ENCODE measurements around the gene ENO2.

The ENO2 gene

DNA sequence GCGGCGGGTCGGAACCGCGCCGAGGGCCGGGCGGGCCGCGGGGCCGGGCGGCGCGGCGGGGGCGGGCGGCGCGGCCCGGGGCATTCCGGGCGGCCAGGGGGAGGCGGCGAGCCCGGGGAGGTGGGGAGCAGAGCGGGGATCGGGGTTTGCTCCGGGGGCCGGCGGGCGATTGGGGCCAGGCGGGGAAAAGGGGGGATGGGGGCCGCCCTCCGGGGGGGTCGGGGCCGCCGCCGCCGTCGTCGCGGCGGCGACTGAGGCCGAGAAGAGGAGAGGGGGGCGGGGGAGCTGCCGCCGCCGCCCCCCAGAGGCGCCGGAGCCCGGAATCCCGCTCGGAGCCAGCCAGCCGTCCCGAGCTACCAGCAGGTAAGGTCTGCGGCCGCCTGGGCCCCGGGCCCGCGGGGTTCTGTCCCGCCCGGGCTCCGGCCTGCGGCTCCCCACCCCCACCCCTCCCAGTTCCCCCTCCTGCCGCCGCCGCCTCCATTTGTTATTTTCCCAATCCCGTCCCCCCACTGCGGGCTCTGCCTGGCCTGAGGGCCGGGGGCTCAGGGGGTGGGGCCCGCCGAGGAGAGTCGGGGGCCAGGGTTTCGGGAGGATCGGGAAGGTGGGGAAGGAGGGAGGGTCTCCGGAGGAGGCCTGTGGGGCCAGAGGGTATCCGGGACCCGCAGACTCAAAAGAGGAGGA, 13.8 kb downstream of the ENO2 start:
- TF ChIP-seq EZH2 (optimal IDR thresholded peaks at IDR 0.05; ENCODE audit: low read depth, low read length), result no peak
- TF ChIP-seq EZH2phosphoT487 (IDR thresholded peaks at IDR 0.05; ENCODE audit: low read length), result no peak
- TF ChIP-seq, protein P1, sequence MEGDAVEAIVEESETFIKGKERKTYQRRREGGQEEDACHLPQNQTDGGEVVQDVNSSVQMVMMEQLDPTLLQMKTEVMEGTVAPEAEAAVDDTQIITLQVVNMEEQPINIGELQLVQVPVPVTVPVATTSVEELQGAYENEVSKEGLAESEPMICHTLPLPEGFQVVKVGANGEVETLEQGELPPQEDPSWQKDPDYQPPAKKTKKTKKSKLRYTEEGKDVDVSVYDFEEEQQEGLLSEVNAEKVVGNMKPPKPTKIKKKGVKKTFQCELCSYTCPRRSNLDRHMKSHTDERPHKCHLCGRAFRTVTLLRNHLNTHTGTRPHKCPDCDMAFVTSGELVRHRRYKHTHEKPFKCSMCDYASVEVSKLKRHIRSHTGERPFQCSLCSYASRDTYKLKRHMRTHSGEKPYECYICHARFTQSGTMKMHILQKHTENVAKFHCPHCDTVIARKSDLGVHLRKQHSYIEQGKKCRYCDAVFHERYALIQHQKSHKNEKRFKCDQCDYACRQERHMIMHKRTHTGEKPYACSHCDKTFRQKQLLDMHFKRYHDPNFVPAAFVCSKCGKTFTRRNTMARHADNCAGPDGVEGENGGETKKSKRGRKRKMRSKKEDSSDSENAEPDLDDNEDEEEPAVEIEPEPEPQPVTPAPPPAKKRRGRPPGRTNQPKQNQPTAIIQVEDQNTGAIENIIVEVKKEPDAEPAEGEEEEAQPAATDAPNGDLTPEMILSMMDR (IDR thresholded peaks at IDR 0.05; ENCODE audit: low read length), result no peak
- H3K9ac ChIP-seq (ENCODE audit: low read length), result peak overlapping the region; percentile 86
- no peaks in the 10 kb centered on the region; the same call in 1 of the 2 replicates for H3K36me3 ChIP-seq (replicated peaks; ENCODE audit: insufficient read depth, low read length)
- H3K79me2 ChIP-seq (ENCODE audit: low read length), result peaks cover 63% of the 10 kb centered on the region
- H4K20me1 ChIP-seq (ENCODE audit: insufficient read depth, low read length), result no peaks in the 10 kb centered on the region
- H3K4me1 ChIP-seq (ENCODE audit: low read length), result peaks cover 38% of the 10 kb centered on the region
- peak overlapping the region; percentile 87 for H3K4me3 ChIP-seq (ENCODE audit: low read length)
- no peaks in the 10 kb centered on the region for H3K27me3 ChIP-seq (replicated peaks; ENCODE audit: insufficient read depth, low read length)
- H3K4me2 ChIP-seq (ENCODE audit: low read depth, low read length), result peak overlapping the region; percentile 92
- H3K9me2 ChIP-seq (replicated peaks; ENCODE audit: insufficient read depth, low read length), result no peaks in the 10 kb centered on the region
- H3F3A ChIP-seq (ENCODE audit: insufficient read depth, low read length), result peaks cover 37% of the 10 kb centered on the region
- DNase-seq, result no peak
- H3K27ac ChIP-seq (ENCODE audit: low read length), result no peak overlapping the region
- no peaks in the 10 kb centered on the region for H3K9me3 ChIP-seq (replicated peaks; ENCODE audit: insufficient read depth, low read length)
- H2AFZ ChIP-seq (ENCODE audit: low read length), result 0 out of 2 replicates have a peak overlapping the region, but pooled peaks have one; percentile 32

DNA sequence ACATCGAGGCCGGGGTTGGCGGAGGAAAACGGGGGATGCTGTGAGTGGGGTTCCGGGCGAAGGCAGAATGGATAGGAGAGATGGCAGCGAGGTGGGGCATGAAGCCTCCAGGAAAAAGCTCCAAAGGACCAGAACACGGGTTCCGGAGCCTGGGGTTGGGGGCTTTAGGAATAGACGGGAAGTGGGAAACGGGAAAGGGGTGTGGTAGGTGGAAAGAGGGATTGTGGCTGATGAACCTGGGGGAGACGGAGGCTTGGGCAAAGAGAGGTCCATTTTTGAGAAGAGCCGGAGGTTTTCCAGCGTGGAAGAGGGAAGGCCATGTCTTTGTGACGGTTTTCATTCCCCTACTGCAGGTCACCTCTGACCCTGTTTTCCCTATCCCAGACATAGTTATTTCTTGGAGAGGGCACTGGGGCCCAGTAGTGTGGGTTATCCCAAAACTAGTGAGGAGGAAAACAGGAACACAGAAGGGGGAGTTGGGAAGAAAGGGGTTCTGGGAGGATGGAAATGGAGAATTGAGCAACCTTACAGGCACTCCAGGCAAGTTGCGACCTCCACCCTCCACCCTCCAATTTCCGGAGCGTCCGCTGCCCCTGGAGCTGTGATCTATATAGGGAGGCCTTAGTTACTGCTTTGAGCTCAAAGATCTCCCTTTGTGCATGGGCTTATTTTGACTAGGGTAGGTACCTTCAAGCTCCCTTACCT, 14.5 kb downstream of the ENO2 start:
- peaks cover 31% of the 10 kb centered on the region for H3F3A ChIP-seq (ENCODE audit: insufficient read depth, low read length)
- H3K36me3 ChIP-seq (replicated peaks; ENCODE audit: insufficient read depth, low read length), result no peaks in the 10 kb centered on the region
- TF ChIP-seq EZH2 (optimal IDR thresholded peaks at IDR 0.05; ENCODE audit: low read depth, low read length), result no peak
- no peak for TF ChIP-seq EZH2phosphoT487 (IDR thresholded peaks at IDR 0.05; ENCODE audit: low read length)
- TF ChIP-seq, protein P1 (IDR thresholded peaks at IDR 0.05; ENCODE audit: low read length), result no peak
- H3K4me1 ChIP-seq (ENCODE audit: low read length), result peaks cover 31% of the 10 kb centered on the region
- H3K27me3 ChIP-seq (replicated peaks; ENCODE audit: insufficient read depth, low read length), result no peaks in the 10 kb centered on the region
- peak overlapping the region; percentile 86 for H3K9ac ChIP-seq (ENCODE audit: low read length)
- no peaks in the 10 kb centered on the region for H3K9me2 ChIP-seq (replicated peaks; ENCODE audit: insufficient read depth, low read length)
- H3K79me2 ChIP-seq (ENCODE audit: low read length), result peaks cover 62% of the 10 kb centered on the region
- H3K27ac ChIP-seq (ENCODE audit: low read length), result no peak overlapping the region
- H3K9me3 ChIP-seq (replicated peaks; ENCODE audit: insufficient read depth, low read length), result no peaks in the 10 kb centered on the region
- 0 out of 2 replicates have a peak overlapping the region, but pooled peaks have one; percentile 32 for H2AFZ ChIP-seq (ENCODE audit: low read length)
- DNase-seq, result no peak
- peak overlapping the region; percentile 87 for H3K4me3 ChIP-seq (ENCODE audit: low read length)
- no peaks in the 10 kb centered on the region for H4K20me1 ChIP-seq (ENCODE audit: insufficient read depth, low read length)
- H3K4me2 ChIP-seq (ENCODE audit: low read depth, low read length), result peak overlapping the region; percentile 92

DNA sequence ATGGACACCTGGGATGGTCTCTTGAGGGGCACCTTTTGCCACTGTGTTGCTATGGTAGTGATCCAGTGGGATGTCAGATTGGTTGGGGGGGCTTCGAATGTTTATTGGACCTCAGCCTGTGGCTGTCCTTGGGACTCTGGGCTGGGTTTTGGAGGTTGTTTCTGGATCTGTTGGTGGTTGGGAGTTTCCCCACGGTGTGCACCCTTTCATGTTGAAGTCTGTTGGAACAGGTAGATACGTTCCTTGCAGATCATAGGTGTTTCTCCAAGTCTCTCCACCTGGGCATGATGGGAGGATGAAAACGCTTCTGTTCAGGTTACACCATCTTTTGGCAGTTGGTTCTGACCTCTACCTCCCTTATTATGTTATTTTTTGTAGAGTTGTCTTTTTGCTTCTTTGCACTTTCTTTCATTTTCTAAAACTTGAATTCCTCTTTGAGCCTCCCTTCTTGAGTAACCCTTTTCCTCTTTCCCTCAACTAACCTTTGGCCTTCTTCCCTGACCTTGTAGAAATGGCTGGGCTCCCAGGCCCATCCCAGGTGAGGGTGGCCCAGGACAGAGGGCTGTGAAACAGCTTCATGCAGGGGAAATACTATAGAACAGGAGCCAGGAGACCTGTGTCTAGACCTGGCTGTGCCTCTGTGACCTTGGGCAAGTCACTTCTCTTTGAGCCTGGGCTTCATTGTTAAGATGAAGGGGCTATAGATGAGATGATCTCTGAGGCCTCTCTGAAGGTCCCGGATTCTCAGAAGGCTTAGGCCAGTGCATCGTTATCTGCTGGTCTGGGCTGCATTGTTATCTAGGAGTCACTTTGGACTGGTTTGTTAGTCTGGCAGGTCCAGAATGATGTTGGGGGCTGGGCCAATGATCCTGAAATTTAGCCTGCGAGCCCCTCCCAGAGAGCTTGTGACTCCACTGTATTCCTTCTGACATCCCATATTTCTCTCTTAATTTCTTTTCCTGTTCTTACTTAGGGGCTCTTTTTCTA, 15.4 kb downstream of the ENO2 start:
- Histone ChIP-seq H3K4me2 (ENCODE audit: low read depth, low read length) (peak overlapping the region; percentile 92), H4K20me1 (ENCODE audit: insufficient read depth, low read length) (no peaks in the 10 kb centered on the region)

More for the DNA sequence above, 15.4 kb downstream of the ENO2 start:
- Histone ChIP-seq H3K4me3 (ENCODE audit: low read length) (peak overlapping the region; percentile 87; the same call in 1 of the 2 replicates), H3K79me2 (ENCODE audit: low read length) (peaks cover 61% of the 10 kb centered on the region), H3K9me3 (replicated peaks; ENCODE audit: insufficient read depth, low read length) (no peaks in the 10 kb centered on the region), H3K36me3 (replicated peaks; ENCODE audit: insufficient read depth, low read length) (no peaks in the 10 kb centered on the region), H3K4me1 (ENCODE audit: low read length) (peaks cover 23% of the 10 kb centered on the region), H2AFZ (ENCODE audit: low read length) (no peak overlapping the region), H3K27ac (ENCODE audit: low read length) (no peak overlapping the region), H3F3A (ENCODE audit: insufficient read depth, low read length) (peaks cover 29% of the 10 kb centered on the region; the same call in 1 of the 2 replicates), H3K27me3 (replicated peaks; ENCODE audit: insufficient read depth, low read length) (no peaks in the 10 kb centered on the region), H3K9ac (ENCODE audit: low read length) (peak overlapping the region; percentile 8; the same call in 1 of the 2 replicates), H3K9me2 (replicated peaks; ENCODE audit: insufficient read depth, low read length) (no peaks in the 10 kb centered on the region)
- DNase-seq, result no peak
- TF ChIP-seq EZH2 (optimal IDR thresholded peaks at IDR 0.05; ENCODE audit: low read depth, low read length) (no peak), EZH2phosphoT487 (IDR thresholded peaks at IDR 0.05; ENCODE audit: low read length) (no peak)
- TF ChIP-seq, protein P1 (IDR thresholded peaks at IDR 0.05; ENCODE audit: low read length), result no peak

All from MM.1S (cell line).